ENCODE measurements around the gene CRIP2. TPM values are rescaled to one million over a fixed set of nuclear protein-coding genes. Genes with fewer than 3 reads are reported as not detected.

Gene CRIP2
- total and polyA plus RNA-seq, 2 of the 4 experiments (the other 2 are of a cell fraction): 18.1 to 123 TPM

DNA sequence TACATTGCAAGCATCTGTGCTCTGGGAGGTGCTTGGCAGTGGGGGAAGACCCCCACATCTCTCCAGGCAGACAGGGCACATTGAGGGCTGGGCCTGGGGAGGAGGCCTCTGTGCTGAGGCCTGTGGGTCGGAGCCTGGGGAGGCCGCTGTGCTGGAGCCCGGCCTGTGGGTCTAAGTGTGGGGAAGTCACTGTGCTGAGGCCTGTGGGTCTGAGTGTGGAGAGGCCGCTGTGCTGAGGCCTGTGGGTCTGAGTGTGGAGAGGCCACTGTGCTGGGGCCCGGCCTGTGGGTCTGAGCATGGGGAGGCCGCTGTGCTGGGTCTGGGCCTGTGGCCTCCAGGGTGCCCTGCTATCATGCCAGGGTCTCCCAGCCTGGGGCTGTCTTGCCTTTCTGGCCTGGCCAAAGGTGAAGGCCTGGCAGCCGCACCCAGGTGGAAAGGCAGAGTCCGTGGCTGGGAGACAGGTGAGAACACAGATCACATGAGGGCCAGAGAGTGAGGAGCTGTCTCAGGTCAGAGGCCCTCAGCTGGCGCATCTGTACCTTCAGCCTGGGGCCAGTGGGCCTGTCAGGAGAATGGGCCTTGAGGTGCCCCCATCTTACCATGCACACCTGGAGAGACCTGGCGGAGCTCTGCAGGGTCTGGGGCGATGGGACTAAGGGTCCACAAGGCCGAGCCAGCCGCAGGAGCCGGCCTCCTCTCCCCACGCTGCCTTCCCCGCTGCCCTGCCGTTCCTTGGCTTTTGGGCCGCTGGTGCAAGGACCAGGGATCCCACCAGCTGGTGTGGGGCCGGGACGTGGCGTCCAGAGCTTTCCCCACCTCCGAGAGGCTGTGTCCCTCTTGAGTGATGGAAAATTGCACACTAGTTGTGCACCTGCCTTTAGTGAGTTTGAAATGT, 18.6 kb upstream of the CRIP2 start:
- H2AK5ac ChIP-seq (ENCODE audit: low read depth, low read length): no peak overlapping the region
- H3K18ac ChIP-seq (ENCODE audit: low read depth, low read length): no peak overlapping the region
- ATAC-seq (ENCODE audit: low read depth): no peak
- H4K5ac ChIP-seq (ENCODE audit: low read depth, low read length): no peak overlapping the region
- no peaks in the 10 kb centered on the region for H3K9me1 ChIP-seq (ENCODE audit: insufficient read depth, low read length)
- DNase-seq: no peak
- no peak overlapping the region for H3K4me2 ChIP-seq (ENCODE audit: low read depth, low read length)
- ChIA-PET POLR2A (ENCODE audit: unreplicated experiment) (no interaction called here), CTCF (no interaction called here)
- H2BK5ac ChIP-seq (ENCODE audit: low read depth, low read length, poor library complexity, severe bottlenecking): no peak overlapping the region
- H3K4ac ChIP-seq (ENCODE audit: low read depth, low read length): no peak overlapping the region
- H2BK120ac ChIP-seq (ENCODE audit: low read depth, low read length): no peak overlapping the region
- H4K8ac ChIP-seq (ENCODE audit: low read depth in 2 of 2, low read length in 2 of 2): no peak overlapping the region
- no peak overlapping the region for H3K23ac ChIP-seq (ENCODE audit: low read depth, low read length)
- no peak overlapping the region for H3K56ac ChIP-seq (ENCODE audit: extremely low read depth, insufficient read depth, low read length)
- H3K9ac ChIP-seq (ENCODE audit: low read depth, low read length): no peak overlapping the region
- no peaks in the 10 kb centered on the region for H3K27me3 ChIP-seq (ENCODE audit: control insufficient read depth, insufficient read depth, low read length)
- no peak overlapping the region for H3K27ac ChIP-seq (ENCODE audit: insufficient read depth, low read length)
- H3K9me3 ChIP-seq (ENCODE audit: control insufficient read depth, insufficient read depth, low read length): no peaks in the 10 kb centered on the region
- H2BK20ac ChIP-seq (ENCODE audit: low read depth, low read length): no peak overlapping the region
- no peaks in the 10 kb centered on the region; the same call in 1 of the 2 replicates for H4K20me1 ChIP-seq (ENCODE audit: insufficient read depth, low read length)
- no peaks in the 10 kb centered on the region for H3K4me1 ChIP-seq (ENCODE audit: control insufficient read depth, insufficient read depth, low read length)
- no peak overlapping the region for H2AK9ac ChIP-seq (replicated peaks; ENCODE audit: low read depth, low read length, poor library complexity)
- dilution Hi-C loops (cut with HindIII; ENCODE audit: low sequenced_read_pairs, unreplicated experiment): no loop called here
- H3K4me3 ChIP-seq (ENCODE audit: insufficient read depth, low read depth, low read length): no peak overlapping the region
- H2BK15ac ChIP-seq (ENCODE audit: low read depth, low read length): no peak overlapping the region
- peaks cover 0 to 8% of the 10 kb centered on the region in 2 experiments; a peak in 1 of 4 replicates for H3K79me1 ChIP-seq (ENCODE audit: low read depth in 1 of 2, low read length in 2 of 2)
- peaks cover 55% of the 10 kb centered on the region for H3K36me3 ChIP-seq (ENCODE audit: control insufficient read depth, insufficient read depth, low read length)
- in situ Hi-C loops (cut with MboI; ENCODE audit: low sequenced_read_pairs): no loop called here
- no TSS peak for BruUV-seq (replicated peaks)
- no peak overlapping the region for H2AFZ ChIP-seq (replicated peaks; ENCODE audit: low read length, poor library complexity)
- WGBS, 2 experiments (ENCODE audit: extremely low coverage in 2 of 2, insufficient read length in 1 of 2): 96% methylated on average over 13 of the region's 22 CpGs; no CpG with 5 or more reads in 1 of the 2 experiments
- intact Hi-C loops (cut with micrococcal nuclease): no loop called here
- H3K14ac ChIP-seq (replicated peaks; ENCODE audit: low read depth, low read length): no peak overlapping the region
- no peak overlapping the region for H4K91ac ChIP-seq (ENCODE audit: insufficient read depth, low read depth, low read length)
- TF ChIP-seq BHLHE40 (IDR thresholded peaks at IDR 0.05; ENCODE audit: low read depth, low read length): no peak
- TF ChIP-seq RAD21 (IDR thresholded peaks at IDR 0.05; ENCODE audit: low read length): no peak
- no peak for TF ChIP-seq CHD1 (IDR thresholded peaks at IDR 0.05; ENCODE audit: low read depth, low read length)
- no peak for TF ChIP-seq POLR2A (IDR thresholded peaks at IDR 0.05; ENCODE audit: low read depth, low read length)
- TF ChIP-seq, protein P1, sequence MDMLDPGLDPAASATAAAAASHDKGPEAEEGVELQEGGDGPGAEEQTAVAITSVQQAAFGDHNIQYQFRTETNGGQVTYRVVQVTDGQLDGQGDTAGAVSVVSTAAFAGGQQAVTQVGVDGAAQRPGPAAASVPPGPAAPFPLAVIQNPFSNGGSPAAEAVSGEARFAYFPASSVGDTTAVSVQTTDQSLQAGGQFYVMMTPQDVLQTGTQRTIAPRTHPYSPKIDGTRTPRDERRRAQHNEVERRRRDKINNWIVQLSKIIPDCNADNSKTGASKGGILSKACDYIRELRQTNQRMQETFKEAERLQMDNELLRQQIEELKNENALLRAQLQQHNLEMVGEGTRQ (IDR thresholded peaks at IDR 0.05; ENCODE audit: low read depth, low read length): no peak
- TF ChIP-seq FOS (IDR thresholded peaks at IDR 0.05; ENCODE audit: low read depth, low read length): no peak
- TF ChIP-seq RFX5 (IDR thresholded peaks at IDR 0.05; ENCODE audit: low read depth, low read length): no peak
- no peak for TF ChIP-seq SMC3 (IDR thresholded peaks at IDR 0.05; ENCODE audit: low read depth, low read length)
- no peak for TF ChIP-seq NFE2L2 (IDR thresholded peaks at IDR 0.05; ENCODE audit: low read depth, low read length)
- no peak for TF ChIP-seq CEBPB (IDR thresholded peaks at IDR 0.05; ENCODE audit: low read depth, low read length)
- no peak for TF ChIP-seq MXI1 (IDR thresholded peaks at IDR 0.05; ENCODE audit: borderline replicate concordance, low read depth, low read length)
- TF ChIP-seq MAFK (IDR thresholded peaks at IDR 0.05; ENCODE audit: low read depth, low read length): no peak
- TF ChIP-seq RCOR1 (IDR thresholded peaks at IDR 0.05; ENCODE audit: insufficient replicate concordance, low read length): no peak
- no peak for TF ChIP-seq MAZ (IDR thresholded peaks at IDR 0.05; ENCODE audit: borderline replicate concordance, low read depth, low read length)
- TF ChIP-seq CTCF (conservative IDR thresholded peaks at IDR 0.05; ENCODE audit: low read depth, low read length): no peak
